Keratinocyte (primary cell): Measurements from ENCODE around the gene TNFRSF11A.

ENCODE experiments used
- CTCF ChIP-seq, 3 experiments: IDR thresholded peaks in 1 of 3; conservative IDR thresholded peaks in 1 of 3; optimal IDR thresholded peaks in 1 of 3; 2 replicates in 2 of 3; 3 replicates in 1 of 3; pipeline versions ENCODE3 to v1.5.1; 2011; ENCODE audit warnings: low read length in 3 of 3, mild to moderate bottlenecking in 3 of 3, moderate library complexity in 2 of 3, control low read depth in 1 of 3, inconsistent platforms in 1 of 3; ENCODE audit not compliant: insufficient read depth in 2 of 3; ENCODE audit errors: extremely low read depth in 1 of 3
- EZH2 ChIP-seq: IDR thresholded peaks from one replicate; pipeline ENCODE4 v1.6.1; 2012; ENCODE audit warnings: inconsistent platforms, mild to moderate bottlenecking, low read length, moderate library complexity

GRCh38 chr18:62377131-62377807 lies 52.2 kb downstream of the TNFRSF11A start:
- no peak for TF ChIP-seq EZH2
- TF ChIP-seq CTCF (optimal IDR thresholded peaks at IDR 0.05 in 1 of 3, IDR thresholded peaks at IDR 0.05 in 1 of 3, conservative IDR thresholded peaks at IDR 0.05 in 1 of 3; ENCODE audit: extremely low read depth in 1 of 3, insufficient read depth in 2 of 3, low read length in 3 of 3) = no peak
